Calu3 (cell line): ENCODE measurements around the gene FOXE1. TPM values are rescaled to one million over a fixed set of nuclear protein-coding genes. Genes with fewer than 3 reads are reported as not detected.

ENCODE experiments used
- BruUV-seq: library from RNA; stranded (reverse); fragments of 400-500 nt; replicated peaks from 2 replicates; lab custom pipeline; 2021; lab: Mats Ljungman, UMichigan
- CTCF ChIA-PET: fragments of 300-600 bp; sonication (Branson Sonifier 250); formaldehyde crosslinking; loops from one replicate; lab custom pipeline; 2022; ENCODE audit warnings: antibody characterized with exemption; lab: Charles Lee
- DNase-seq: peaks from one replicate; pipeline ENCODE4 v3.0.0; 2022
- H3K27ac Mint-ChIP-seq: one replicate; pipeline ENCODE4 v1.8.0; 2022; ENCODE audit warnings: mixed read lengths; ENCODE audit not compliant: unreplicated experiment
- H3K27me3 Mint-ChIP-seq: one replicate; pipeline ENCODE4 v1.8.0; 2022; ENCODE audit warnings: mixed read lengths; ENCODE audit not compliant: unreplicated experiment
- H3K36me3 Mint-ChIP-seq: one replicate; pipeline ENCODE4 v1.8.0; 2022; ENCODE audit warnings: mild to moderate bottlenecking, moderate library complexity, mixed read lengths; ENCODE audit not compliant: insufficient read depth, unreplicated experiment
- H3K4me1 Mint-ChIP-seq: one replicate; pipeline ENCODE4 v1.8.0; 2022; ENCODE audit warnings: mild to moderate bottlenecking, low read depth, mixed read lengths; ENCODE audit not compliant: unreplicated experiment
- H3K4me3 Mint-ChIP-seq: one replicate; pipeline ENCODE4 v1.8.0; 2022; ENCODE audit warnings: mild to moderate bottlenecking, low read depth, moderate library complexity, mixed read lengths; ENCODE audit not compliant: unreplicated experiment
- H3K9me3 Mint-ChIP-seq: one replicate; pipeline ENCODE4 v1.8.0; 2022; ENCODE audit warnings: low read depth, mixed read lengths; ENCODE audit not compliant: unreplicated experiment
- CTCF ChIP-seq: fragments of 200-600 bp; IDR thresholded peaks from one replicate; pipeline ENCODE4 v1.8.0; 2022; ENCODE audit warnings: antibody characterized with exemption; ENCODE audit not compliant: unreplicated experiment
- intact Hi-C: fragments of 100-400 bp; cut with micrococcal nuclease; formaldehyde crosslinking; loops from one replicate; pipeline ENCODE4 v1.10.0; 2022; ENCODE audit not compliant: unreplicated experiment
- total RNA-seq: library from RNA; stranded (reverse); gene quantifications from 2 replicates; pipeline ENCODE4 v1.2.3, GENCODE V29; 2022

Gene FOXE1
- total RNA-seq, 1 experiment from 2014 or later: 9.1 TPM

- DNase-seq: peak; percentile 18
- Mint-ChIP-seq H3K4me1 (peaks cover 27% of the 10 kb centered on the region), H3K27me3 (no peaks in the 10 kb centered on the region), H3K36me3 (peaks cover 6% of the 10 kb centered on the region), H3K9me3 (no peaks in the 10 kb centered on the region), H3K4me3 (no peak overlapping the region), H3K27ac (no peak overlapping the region)
- CTCF ChIA-PET: no interaction called here
- no TSS peak for BruUV-seq
- intact Hi-C loops: no loop called here
- TF ChIP-seq CTCF: no peak
Measured at GRCh38 chr9:97873882-97874281, 20.9 kb downstream of the FOXE1 start.

- H3K27me3 Mint-ChIP-seq: no peaks in the 10 kb centered on the region
- no peak for TF ChIP-seq CTCF
- CTCF ChIA-PET: no interaction called here
- intact Hi-C loops: no loop called here
- DNase-seq: no peak
- peaks cover 6% of the 10 kb centered on the region for H3K36me3 Mint-ChIP-seq
- no TSS peak for BruUV-seq
- H3K9me3 Mint-ChIP-seq: no peaks in the 10 kb centered on the region
- peaks cover 27% of the 10 kb centered on the region for H3K4me1 Mint-ChIP-seq
- no peak overlapping the region for H3K4me3 Mint-ChIP-seq
- H3K27ac Mint-ChIP-seq: no peak overlapping the region
Measured at GRCh38 chr9:97874624-97875023, 21.6 kb downstream of the FOXE1 start.

- CTCF ChIA-PET: no interaction called here
- intact Hi-C loops: no loop called here
- no peak for TF ChIP-seq CTCF
- no peak for DNase-seq
- Mint-ChIP-seq H3K36me3 (peaks cover 6% of the 10 kb centered on the region), H3K4me3 (no peak overlapping the region), H3K27me3 (no peaks in the 10 kb centered on the region), H3K9me3 (no peaks in the 10 kb centered on the region), H3K4me1 (peaks cover 27% of the 10 kb centered on the region), H3K27ac (no peak overlapping the region)
- no TSS peak for BruUV-seq
Measured at GRCh38 chr9:97875111-97875510, 22.1 kb downstream of the FOXE1 start.

GRCh38 chr9:97876061-97876460, 23.0 kb downstream of the FOXE1 start:
- Mint-ChIP-seq H3K4me1 (peaks cover 27% of the 10 kb centered on the region), H3K9me3 (no peaks in the 10 kb centered on the region), H3K36me3 (peaks cover 6% of the 10 kb centered on the region), H3K27ac (peak overlapping the region; percentile 56), H3K4me3 (peak overlapping the region; percentile 28), H3K27me3 (no peaks in the 10 kb centered on the region)
- CTCF ChIA-PET: interaction anchor here (0.7 kb wide), 1 partner anchor 66 kb away, joined by 3 read pairs; no protein-coding TSS in a partner anchor
- no peak for DNase-seq
- BruUV-seq: no TSS peak
- no peak for TF ChIP-seq CTCF
- intact Hi-C loops: no loop called here
